GM12891 (cell line): ENCODE data around the gene IMMP2L.

Source experiments
- POLR2A ChIP-seq: IDR thresholded peaks from 2 replicates; pipeline ENCODE4 v1.6.1; 2011; ENCODE audit warnings: low read depth, low read length, control low read depth
- POLR2AphosphoS5 ChIP-seq: IDR thresholded peaks from 2 replicates; pipeline ENCODE4 v1.6.1; 2011; ENCODE audit warnings: low read depth, low read length, control low read depth
- POU2F2 ChIP-seq: IDR thresholded peaks from 2 replicates; pipeline ENCODE4 v1.6.1; 2011; ENCODE audit warnings: low read depth, mild to moderate bottlenecking, control low read depth, low read length, moderate library complexity
- TAF1 ChIP-seq: IDR thresholded peaks from 2 replicates; pipeline ENCODE4 v1.6.1; 2011; ENCODE audit warnings: low read depth, low read length, control low read depth

DNA sequence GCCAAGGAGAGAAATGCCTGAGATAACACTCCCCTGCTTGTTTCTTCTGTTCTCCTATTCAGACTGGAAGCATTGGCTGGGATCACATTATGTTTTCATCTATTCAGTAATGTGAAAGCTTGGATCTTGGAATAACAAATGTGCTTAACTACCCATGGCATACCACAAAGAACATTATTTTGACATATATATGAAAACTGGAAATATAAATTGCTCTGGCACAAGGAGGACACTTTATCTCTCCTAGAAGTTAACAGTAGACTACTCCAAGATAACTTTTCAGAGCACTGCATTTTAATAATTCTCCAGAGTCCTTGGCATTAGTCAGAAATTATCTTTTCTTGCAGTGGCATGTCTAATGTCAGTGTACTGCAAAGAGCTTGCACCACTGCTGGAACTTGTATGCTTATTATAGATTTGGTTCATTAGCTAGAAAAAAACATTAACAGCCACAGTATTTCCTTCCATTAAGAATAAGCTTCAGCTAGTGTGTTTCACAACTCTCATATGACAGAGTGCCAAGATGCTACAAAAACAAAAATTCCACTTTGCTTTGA, 640.6 kb downstream of the IMMP2L start:
- TF ChIP-seq POLR2AphosphoS5: no peak
- TF ChIP-seq POLR2A: no peak
- TF ChIP-seq TAF1: no peak
- no peak for TF ChIP-seq POU2F2
